ENCODE results near the gene SIN3A. TPM values are rescaled to one million over a fixed set of nuclear protein-coding genes. Genes with fewer than 3 reads are reported as not detected.
"Not testable (repeated sequence)": the region's sequence is repeated elsewhere in the genome, so short reads cannot be mapped to it uniquely, and the experiment has no call there.

SIN3A gene
- total RNA-seq, 2 experiments from 2014 or later = 80.1 to 83.3 TPM

DNA sequence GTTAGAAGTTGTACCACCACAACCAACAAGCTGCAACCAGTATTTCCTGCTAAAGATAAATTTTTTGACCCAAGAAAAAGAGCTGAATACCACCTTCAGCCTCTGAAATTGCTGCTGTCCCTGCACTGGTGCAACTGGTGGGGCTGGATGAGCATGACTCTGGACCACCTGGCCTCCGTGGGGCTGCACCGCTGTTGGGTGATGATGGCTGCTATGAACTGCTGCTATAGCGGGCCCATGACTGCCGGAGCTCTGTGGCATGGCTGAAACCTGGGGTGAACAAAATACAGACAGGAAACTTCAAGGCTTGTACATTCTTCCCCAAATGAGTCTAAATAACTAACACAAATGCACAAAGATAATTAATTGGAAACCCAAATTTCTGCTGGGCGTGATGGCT is 28.9 kb downstream of the SIN3A start:
- H3K27ac Mint-ChIP-seq = no peak overlapping the region
- intact Hi-C loops (cut with micrococcal nuclease) = no loop called here
- ChIA-PET POLR2A (no interaction called here), CTCF (interaction anchor here (0.7 kb wide), 1 partner anchor 55 kb away, joined by 3 read pairs; the partner anchor contains the start of gene MAN2C1)
- DNase-seq = no peak
- H3K36me3 Mint-ChIP-seq = peaks cover 29% of the 10 kb centered on the region
- no peaks in the 10 kb centered on the region for H3K27me3 Mint-ChIP-seq
- peaks cover 8% of the 10 kb centered on the region for H3K4me1 Mint-ChIP-seq (ENCODE audit: low read depth)
- H3K4me3 Mint-ChIP-seq = no peak overlapping the region
- no peaks in the 10 kb centered on the region for H3K9me3 Mint-ChIP-seq

DNA sequence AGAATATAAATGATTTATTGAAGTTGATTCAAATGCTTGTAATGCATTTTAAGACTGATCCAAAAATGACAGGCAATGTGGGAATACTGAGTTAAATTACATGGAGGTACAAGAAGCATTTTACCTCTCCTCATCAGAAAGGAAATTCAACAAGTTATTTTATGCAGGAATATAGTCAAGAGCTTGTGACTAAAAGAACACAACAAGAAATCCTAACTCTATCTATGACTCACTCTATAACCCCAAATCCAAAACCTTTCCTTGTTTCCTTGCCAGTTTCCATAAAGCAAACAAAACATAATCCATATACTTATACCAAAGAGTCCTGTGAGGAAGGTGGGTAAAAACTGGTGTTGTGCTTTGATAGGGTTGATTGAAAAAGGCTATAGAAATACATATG is 30.8 kb downstream of the SIN3A start:
- CTCF ChIA-PET = interaction anchor here (0.7 to 1.0 kb wide), 2 partner anchors 53 to 481 kb away, joined by 3 read pairs; no protein-coding TSS in a partner anchor
- Mint-ChIP-seq H3K27me3 (no peaks in the 10 kb centered on the region), H3K36me3 (peaks cover 35% of the 10 kb centered on the region), H3K4me3 (no peak overlapping the region), H3K4me1 (ENCODE audit: low read depth) (peaks cover 13% of the 10 kb centered on the region), H3K9me3 (no peaks in the 10 kb centered on the region), H3K27ac (no peak overlapping the region)
- intact Hi-C loops (cut with micrococcal nuclease) = no loop called here
- no peak for DNase-seq
- POLR2A ChIA-PET = no interaction called here

GRCh38 chr15:75416584-75416983 is 34.9 kb downstream of the SIN3A start:
- H3K9me3 Mint-ChIP-seq = no peaks in the 10 kb centered on the region
- peaks cover 33% of the 10 kb centered on the region for H3K4me1 Mint-ChIP-seq (ENCODE audit: low read depth)
- peaks cover 46% of the 10 kb centered on the region for H3K36me3 Mint-ChIP-seq
- intact Hi-C loops (cut with micrococcal nuclease) = no loop called here
- no peak overlapping the region for H3K4me3 Mint-ChIP-seq
- H3K27ac Mint-ChIP-seq = peak overlapping the region; percentile 70
- POLR2A ChIA-PET = no interaction called here
- no peak for DNase-seq
- H3K27me3 Mint-ChIP-seq = no peaks in the 10 kb centered on the region
- CTCF ChIA-PET = no interaction called here

GRCh38 chr15:75410196-75410595 is 41.3 kb downstream of the SIN3A start:
- H3K4me1 Mint-ChIP-seq (ENCODE audit: low read depth) = peaks cover 64% of the 10 kb centered on the region
- DNase-seq = no peak
- H3K36me3 Mint-ChIP-seq = peaks cover 74% of the 10 kb centered on the region
- no peaks in the 10 kb centered on the region for H3K27me3 Mint-ChIP-seq
- peak overlapping the region; percentile 50 for H3K27ac Mint-ChIP-seq
- ChIA-PET POLR2A (interaction anchor here (1.3 kb wide), 1 partner anchor 36 kb away, joined by 6 read pairs; no protein-coding TSS in a partner anchor), CTCF (no interaction called here)
- no peak overlapping the region for H3K4me3 Mint-ChIP-seq
- intact Hi-C loops (cut with micrococcal nuclease) = no loop called here
- H3K9me3 Mint-ChIP-seq = no peaks in the 10 kb centered on the region

DNA sequence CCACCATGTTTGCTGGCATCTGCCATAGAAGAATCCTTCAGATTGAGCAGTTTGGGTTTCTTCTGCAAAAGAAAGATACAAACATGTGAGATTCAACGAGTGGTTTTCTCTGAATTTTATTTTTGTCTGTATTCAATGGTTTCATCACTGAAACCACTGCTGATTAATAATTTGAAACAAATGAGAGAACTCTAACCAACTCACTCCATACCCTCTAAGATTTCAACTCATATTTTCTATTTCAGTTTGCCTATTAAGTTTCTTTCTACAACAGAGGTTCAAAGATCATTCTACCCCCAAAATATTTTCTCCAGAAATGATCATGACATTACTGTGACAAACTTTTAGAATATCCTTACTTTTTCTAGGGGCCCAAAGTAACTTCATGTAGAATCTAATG is 44.4 kb downstream of the SIN3A start:
- Mint-ChIP-seq H3K27ac (peak overlapping the region; percentile 65), H3K36me3 (peaks cover 66% of the 10 kb centered on the region), H3K4me1 (ENCODE audit: low read depth) (peaks cover 55% of the 10 kb centered on the region), H3K27me3 (no peaks in the 10 kb centered on the region), H3K4me3 (no peak overlapping the region), H3K9me3 (no peaks in the 10 kb centered on the region)
- POLR2A ChIA-PET = interaction anchor here (1.0 to 1.5 kb wide), 2 partner anchors 39 to 48 kb away, joined by 3 to 5 read pairs; partner anchors contain the start of gene MAN2C1
- intact Hi-C loops (cut with micrococcal nuclease) = loop anchor here (2.0 kb wide), 1 partner anchor 44 kb away; the partner anchor contains the start of gene SIN3A
- no peak for DNase-seq
- CTCF ChIA-PET = interaction anchor here (2.7 kb wide), 1 partner anchor 39 kb away, joined by 14 read pairs; the partner anchor contains the start of gene MAN2C1

GRCh38 chr15:75403892-75404291 is 47.6 kb downstream of the SIN3A start:
- H3K27me3 Mint-ChIP-seq = no peaks in the 10 kb centered on the region
- intact Hi-C loops (cut with micrococcal nuclease) = no loop called here
- DNase-seq = no peak
- H3K9me3 Mint-ChIP-seq = no peaks in the 10 kb centered on the region
- ChIA-PET CTCF (interaction anchor here (1.5 kb wide), 1 partner anchor 10 kb away, joined by 5 read pairs; no protein-coding TSS in a partner anchor), POLR2A (interaction anchor here (0.9 kb wide), 1 partner anchor 36 kb away, joined by 3 read pairs; the partner anchor contains the start of gene MAN2C1)
- peaks cover 50% of the 10 kb centered on the region for H3K36me3 Mint-ChIP-seq
- H3K27ac Mint-ChIP-seq = no peak overlapping the region
- peaks cover 35% of the 10 kb centered on the region for H3K4me1 Mint-ChIP-seq (ENCODE audit: low read depth)
- no peak overlapping the region for H3K4me3 Mint-ChIP-seq

GRCh38 chr15:75397494-75397893 is 54.0 kb downstream of the SIN3A start:
- no peaks in the 10 kb centered on the region for H3K27me3 Mint-ChIP-seq
- H3K27ac Mint-ChIP-seq = no peak overlapping the region
- CTCF ChIA-PET = interaction anchor here (1.5 kb wide), 1 partner anchor 29 kb away, joined by 5 read pairs; the partner anchor contains the start of gene MAN2C1
- intact Hi-C loops (cut with micrococcal nuclease) = no loop called here
- POLR2A ChIA-PET = no interaction called here
- H3K4me1 Mint-ChIP-seq (ENCODE audit: low read depth) = no peaks in the 10 kb centered on the region
- H3K36me3 Mint-ChIP-seq = peaks cover 46% of the 10 kb centered on the region
- no peak overlapping the region for H3K4me3 Mint-ChIP-seq
- H3K9me3 Mint-ChIP-seq = no peaks in the 10 kb centered on the region
- no peak for DNase-seq

DNA sequence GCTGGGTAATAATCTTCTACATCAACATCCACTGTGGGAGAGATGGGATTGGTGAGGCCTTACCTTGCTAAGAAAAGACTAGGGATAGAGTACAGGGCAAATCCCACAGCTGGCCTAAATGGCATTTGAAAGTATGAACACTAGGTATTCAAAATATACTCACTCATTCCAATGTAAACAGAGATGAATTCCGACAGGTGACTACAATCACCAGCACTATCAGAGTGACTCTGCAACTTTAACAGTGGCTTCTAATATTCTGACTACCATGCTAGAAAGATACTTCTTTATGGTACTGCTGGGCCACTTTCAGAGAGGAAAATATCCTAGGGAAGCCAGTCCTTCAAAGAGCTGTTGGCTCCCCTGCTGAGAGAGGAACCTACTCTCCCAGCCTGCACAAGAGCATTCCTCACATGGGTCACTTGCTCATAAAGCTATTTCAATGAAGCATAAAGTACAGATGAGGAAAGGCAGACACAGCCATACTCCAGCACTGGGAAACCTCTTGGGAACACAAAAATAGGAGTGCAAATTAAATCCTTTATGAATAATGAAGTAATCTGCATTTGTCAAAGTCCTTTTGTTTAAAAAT is 61.6 kb downstream of the SIN3A start:
- peaks cover 13% of the 10 kb centered on the region for H3K4me1 Mint-ChIP-seq (ENCODE audit: low read depth)
- no peaks in the 10 kb centered on the region for H3K9me3 Mint-ChIP-seq
- intact Hi-C loops (cut with micrococcal nuclease) = no loop called here
- POLR2A ChIA-PET = interaction anchor here (0.6 kb wide), 1 partner anchor 64 kb away, joined by 3 read pairs; no protein-coding TSS in a partner anchor
- no peaks in the 10 kb centered on the region for H3K27me3 Mint-ChIP-seq
- no peak overlapping the region for H3K4me3 Mint-ChIP-seq
- H3K36me3 Mint-ChIP-seq = peaks cover 53% of the 10 kb centered on the region
- H3K27ac Mint-ChIP-seq = no peak overlapping the region
- CTCF ChIA-PET = interaction anchor here (2.5 kb wide), 1 partner anchor 22 kb away, joined by 11 read pairs; no protein-coding TSS in a partner anchor
- DNase-seq = no peak

DNA sequence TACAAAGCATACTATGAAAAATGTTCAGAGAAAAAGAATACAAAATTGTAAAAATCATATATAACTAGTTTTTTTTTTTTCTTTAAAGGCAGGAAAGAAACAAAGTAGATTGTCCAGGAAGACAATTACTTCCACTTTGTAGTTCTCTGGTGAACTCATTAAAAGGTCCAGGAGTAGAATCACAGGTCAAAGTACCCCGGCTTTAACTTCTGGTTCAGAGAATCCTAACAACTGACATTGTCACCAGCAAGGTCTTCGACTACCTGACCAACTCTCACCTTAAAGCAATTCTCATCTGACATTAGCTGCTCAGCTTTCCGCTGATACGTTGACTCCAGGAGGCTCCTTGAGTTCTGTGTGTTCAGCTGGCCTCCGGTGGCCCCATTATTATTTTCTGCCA is 67.5 kb downstream of the SIN3A start:
- POLR2A ChIA-PET; DNase-seq; CTCF ChIA-PET; H3K27ac Mint-ChIP-seq; H3K27me3 Mint-ChIP-seq; H3K4me3 Mint-ChIP-seq; intact Hi-C loops (cut with micrococcal nuclease); H3K9me3 Mint-ChIP-seq: not testable (repeated sequence)
- peaks cover 53% of the 10 kb centered on the region for H3K36me3 Mint-ChIP-seq
- H3K4me1 Mint-ChIP-seq (ENCODE audit: low read depth) = peaks cover 13% of the 10 kb centered on the region

DNA sequence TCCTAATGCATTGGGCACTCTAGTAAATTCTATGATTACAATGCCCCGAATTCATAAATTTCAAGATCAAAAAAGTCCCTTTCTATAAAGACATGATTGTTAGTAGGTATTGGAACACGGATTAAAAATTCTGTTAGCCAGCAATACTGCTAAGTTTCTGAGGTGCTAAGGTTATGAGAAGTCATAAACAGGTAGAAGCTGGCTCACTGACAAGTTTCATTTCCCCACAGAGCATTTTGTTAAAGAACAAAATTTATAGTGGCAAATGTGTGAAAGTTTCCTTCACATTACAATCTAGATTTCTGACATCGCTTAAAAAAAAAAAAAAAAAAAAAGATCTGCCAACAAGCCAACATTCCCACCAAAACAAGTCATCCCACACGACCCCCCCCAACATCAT is 70.7 kb downstream of the SIN3A start:
- no peak overlapping the region for H3K4me3 Mint-ChIP-seq
- no peak for DNase-seq
- H3K9me3 Mint-ChIP-seq = no peaks in the 10 kb centered on the region
- peak overlapping the region; percentile 3 for H3K27ac Mint-ChIP-seq
- H3K36me3 Mint-ChIP-seq = peaks cover 50% of the 10 kb centered on the region
- POLR2A ChIA-PET = interaction anchor here (1.1 kb wide), 1 partner anchor 13 kb away, joined by 3 read pairs; no protein-coding TSS in a partner anchor
- H3K4me1 Mint-ChIP-seq (ENCODE audit: low read depth) = peaks cover 4% of the 10 kb centered on the region
- CTCF ChIA-PET = interaction anchor here (1.8 kb wide), 1 partner anchor 12 kb away, joined by 6 read pairs; the partner anchor contains the start of gene MAN2C1
- intact Hi-C loops (cut with micrococcal nuclease) = no loop called here
- H3K27me3 Mint-ChIP-seq = no peaks in the 10 kb centered on the region

GRCh38 chr15:75371901-75372688 is 79.4 kb downstream of the SIN3A start:
- no peak overlapping the region for H3K27ac Mint-ChIP-seq
- CTCF ChIA-PET = no interaction called here
- intact Hi-C loops (cut with micrococcal nuclease) = no loop called here
- no peaks in the 10 kb centered on the region for H3K9me3 Mint-ChIP-seq
- POLR2A ChIA-PET = no interaction called here
- H3K27me3 Mint-ChIP-seq = no peaks in the 10 kb centered on the region
- no peak for DNase-seq
- peaks cover 21% of the 10 kb centered on the region for H3K4me1 Mint-ChIP-seq (ENCODE audit: low read depth)
- no peak overlapping the region for H3K4me3 Mint-ChIP-seq
- H3K36me3 Mint-ChIP-seq = peaks cover 39% of the 10 kb centered on the region

- Mint-ChIP-seq H3K27ac (no peak overlapping the region), H3K4me3 (no peak overlapping the region), H3K4me1 (ENCODE audit: low read depth) (peaks cover 23% of the 10 kb centered on the region), H3K36me3 (peaks cover 39% of the 10 kb centered on the region), H3K27me3 (no peaks in the 10 kb centered on the region), H3K9me3 (no peaks in the 10 kb centered on the region)
- DNase-seq = no peak
- intact Hi-C loops (cut with micrococcal nuclease) = no loop called here
- POLR2A ChIA-PET = no interaction called here
- CTCF ChIA-PET = no interaction called here
Observed at GRCh38 chr15:75371486-75371885, 80.0 kb downstream of the SIN3A start.
